ENCODE data around the gene UIMC1. TPM values are rescaled to one million over a fixed set of nuclear protein-coding genes. Genes with fewer than 3 reads are reported as not detected.

The UIMC1 gene
- total and polyA plus RNA-seq, 2 of the 13 experiments (the other 11 are each of a cell fraction or from before 2014, with no cell fraction given), result 18.9 to 32.7 TPM

- TF ChIP-seq ZNF670 (CRISPR knock-in tag; IDR thresholded peaks at IDR 0.05; ENCODE audit: borderline replicate concordance) (no peak), FOXA1 (IDR thresholded peaks at IDR 0.05) (no peak), FOXA1 (CRISPR knock-in tag; IDR thresholded peaks at IDR 0.05) (peak; percentile 22; the same call in 1 of the 2 replicates), ZNF879 (CRISPR knock-in tag; IDR thresholded peaks at IDR 0.05) (no peak), ZIK1 (CRISPR knock-in tag; IDR thresholded peaks at IDR 0.05; ENCODE audit: borderline replicate concordance, low read depth) (no peak), MAZ (IDR thresholded peaks at IDR 0.05; ENCODE audit: borderline replicate concordance, low read depth, low read length) (no peak), MAZ (CRISPR knock-in tag; IDR thresholded peaks at IDR 0.05; ENCODE audit: low read depth) (peak; percentile 41; the same call in 1 of the 2 replicates), STAT6 (CRISPR knock-in tag; IDR thresholded peaks at IDR 0.05; ENCODE audit: borderline replicate concordance) (no peak), HIC2 (CRISPR knock-in tag; IDR thresholded peaks at IDR 0.05; ENCODE audit: low read depth) (0 out of 2 replicates have a peak, but pooled peaks have one; percentile 78), ZKSCAN8 (CRISPR knock-in tag; IDR thresholded peaks at IDR 0.05; ENCODE audit: borderline replicate concordance) (no peak), SAP130 (CRISPR knock-in tag; IDR thresholded peaks at IDR 0.05; ENCODE audit: low read depth) (0 out of 2 replicates have a peak, but pooled peaks have one; percentile 22), ONECUT2 (CRISPR knock-in tag; IDR thresholded peaks at IDR 0.05) (no peak), ZBTB1 (CRISPR knock-in tag; IDR thresholded peaks at IDR 0.05; ENCODE audit: borderline replicate concordance) (no peak), KLF9 (CRISPR knock-in tag; IDR thresholded peaks at IDR 0.05; ENCODE audit: low read depth) (no peak), MED8 (CRISPR knock-in tag; IDR thresholded peaks at IDR 0.05; ENCODE audit: insufficient replicate concordance) (no peak), ZNF138 (CRISPR knock-in tag; IDR thresholded peaks at IDR 0.05; ENCODE audit: low read depth) (no peak), HDAC6 (IDR thresholded peaks at IDR 0.05; ENCODE audit: low read depth, low read length) (no peak), ARNT (IDR thresholded peaks at IDR 0.05) (no peak), EED (CRISPR knock-in tag; IDR thresholded peaks at IDR 0.05) (peak; percentile 27; the same call in 1 of the 2 replicates), ZFY (CRISPR knock-in tag; IDR thresholded peaks at IDR 0.05) (peak; percentile 43; the same call in 1 of the 2 replicates), ZNF263 (CRISPR knock-in tag; IDR thresholded peaks at IDR 0.05) (peak; percentile 96), ZNF768 (CRISPR knock-in tag; IDR thresholded peaks at IDR 0.05) (peak; percentile 41; the same call in 1 of the 2 replicates)
- TF ChIP-seq, protein P1, sequence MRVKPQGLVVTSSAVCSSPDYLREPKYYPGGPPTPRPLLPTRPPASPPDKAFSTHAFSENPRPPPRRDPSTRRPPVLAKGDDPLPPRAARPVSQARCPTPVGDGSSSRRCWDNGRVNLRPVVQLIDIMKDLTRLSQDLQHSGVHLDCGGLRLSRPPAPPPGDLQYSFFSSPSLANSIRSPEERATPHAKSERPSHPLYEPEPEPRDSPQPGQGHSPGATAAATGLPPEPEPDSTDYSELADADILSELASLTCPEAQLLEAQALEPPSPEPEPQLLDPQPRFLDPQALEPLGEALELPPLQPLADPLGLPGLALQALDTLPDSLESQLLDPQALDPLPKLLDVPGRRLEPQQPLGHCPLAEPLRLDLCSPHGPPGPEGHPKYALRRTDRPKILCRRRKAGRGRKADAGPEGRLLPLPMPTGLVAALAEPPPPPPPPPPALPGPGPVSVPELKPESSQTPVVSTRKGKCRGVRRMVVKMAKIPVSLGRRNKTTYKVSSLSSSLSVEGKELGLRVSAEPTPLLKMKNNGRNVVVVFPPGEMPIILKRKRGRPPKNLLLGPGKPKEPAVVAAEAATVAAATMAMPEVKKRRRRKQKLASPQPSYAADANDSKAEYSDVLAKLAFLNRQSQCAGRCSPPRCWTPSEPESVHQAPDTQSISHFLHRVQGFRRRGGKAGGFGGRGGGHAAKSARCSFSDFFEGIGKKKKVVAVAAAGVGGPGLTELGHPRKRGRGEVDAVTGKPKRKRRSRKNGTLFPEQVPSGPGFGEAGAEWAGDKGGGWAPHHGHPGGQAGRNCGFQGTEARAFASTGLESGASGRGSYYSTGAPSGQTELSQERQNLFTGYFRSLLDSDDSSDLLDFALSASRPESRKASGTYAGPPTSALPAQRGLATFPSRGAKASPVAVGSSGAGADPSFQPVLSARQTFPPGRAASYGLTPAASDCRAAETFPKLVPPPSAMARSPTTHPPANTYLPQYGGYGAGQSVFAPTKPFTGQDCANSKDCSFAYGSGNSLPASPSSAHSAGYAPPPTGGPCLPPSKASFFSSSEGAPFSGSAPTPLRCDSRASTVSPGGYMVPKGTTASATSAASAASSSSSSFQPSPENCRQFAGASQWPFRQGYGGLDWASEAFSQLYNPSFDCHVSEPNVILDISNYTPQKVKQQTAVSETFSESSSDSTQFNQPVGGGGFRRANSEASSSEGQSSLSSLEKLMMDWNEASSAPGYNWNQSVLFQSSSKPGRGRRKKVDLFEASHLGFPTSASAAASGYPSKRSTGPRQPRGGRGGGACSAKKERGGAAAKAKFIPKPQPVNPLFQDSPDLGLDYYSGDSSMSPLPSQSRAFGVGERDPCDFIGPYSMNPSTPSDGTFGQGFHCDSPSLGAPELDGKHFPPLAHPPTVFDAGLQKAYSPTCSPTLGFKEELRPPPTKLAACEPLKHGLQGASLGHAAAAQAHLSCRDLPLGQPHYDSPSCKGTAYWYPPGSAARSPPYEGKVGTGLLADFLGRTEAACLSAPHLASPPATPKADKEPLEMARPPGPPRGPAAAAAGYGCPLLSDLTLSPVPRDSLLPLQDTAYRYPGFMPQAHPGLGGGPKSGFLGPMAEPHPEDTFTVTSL (CRISPR knock-in tag; IDR thresholded peaks at IDR 0.05; ENCODE audit: borderline replicate concordance), result no peak
These were observed 136.4 kb downstream of the UIMC1 start (continued) for GRCh38 chr5:176870110-176870591.
